Mesothelial cell of epicardium (in vitro differentiated cells): ENCODE results near the gene RNF208. TPM values are rescaled to one million over a fixed set of nuclear protein-coding genes. Genes with fewer than 3 reads are reported as not detected.

ENCODE experiments used
- DNase-seq, 2 experiments: peaks; one replicate each; pipeline ENCODE4 v3.0.0; 2021; ENCODE audit warnings: low spot score in 2 of 2; ENCODE audit not compliant: unreplicated experiment in 2 of 2
- H3K27ac Mint-ChIP-seq: 2 replicates; pipeline ENCODE4 v1.8.0; 2021; ENCODE audit warnings: mixed read lengths
- H3K27me3 Mint-ChIP-seq: 2 replicates; pipeline ENCODE4 v1.8.0; 2021; ENCODE audit warnings: low read depth, mixed read lengths
- H3K36me3 Mint-ChIP-seq: 2 replicates; pipeline ENCODE4 v1.8.0; 2021; ENCODE audit warnings: mixed read lengths
- H3K4me1 Mint-ChIP-seq: 2 replicates; pipeline ENCODE4 v1.8.0; 2021; ENCODE audit warnings: mixed read lengths
- H3K4me3 Mint-ChIP-seq: 2 replicates; pipeline ENCODE4 v1.8.0; 2021; ENCODE audit warnings: mild to moderate bottlenecking, moderate library complexity, mixed read lengths
- H3K9me3 Mint-ChIP-seq: 2 replicates; pipeline ENCODE4 v1.8.0; 2021; ENCODE audit warnings: mixed read lengths
- CTCF ChIP-seq: fragments of 200-600 bp; sonication (generic); IDR thresholded peaks from one replicate; pipeline ENCODE4 v1.5.0; 2021; ENCODE audit warnings: antibody characterized with exemption; ENCODE audit not compliant: unreplicated experiment
- total RNA-seq: library from RNA; stranded (reverse); gene quantifications from 3 replicates; pipeline ENCODE4 v1.2.1, GENCODE V29; 2021

Gene RNF208
- total RNA-seq, 1 donor from 2014 or later = 13.9 TPM

DNA sequence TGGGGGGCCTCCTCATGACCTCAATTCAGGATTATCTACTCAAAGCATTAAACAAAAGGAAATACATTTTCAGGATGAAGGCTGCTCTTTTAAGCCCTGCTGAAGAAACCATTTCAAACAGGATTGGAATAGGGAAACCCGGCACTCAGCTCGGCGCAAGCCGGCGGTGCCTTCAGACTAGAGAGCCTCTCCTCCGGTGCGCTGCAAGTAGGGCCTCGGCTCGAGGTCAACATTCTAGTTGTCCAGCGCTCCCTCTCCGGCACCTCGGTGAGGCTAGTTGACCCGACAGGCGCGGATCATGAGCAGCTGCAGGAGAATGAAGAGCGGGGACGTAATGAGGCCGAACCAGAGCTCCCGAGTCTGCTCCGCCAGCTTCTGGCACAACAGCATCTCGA, 17.3 kb downstream of the RNF208 start:
- Mint-ChIP-seq H3K27me3 (no peaks in the 10 kb centered on the region), H3K27ac (peak overlapping the region; percentile 96), H3K4me1 (peaks cover 37% of the 10 kb centered on the region), H3K9me3 (no peaks in the 10 kb centered on the region), H3K4me3 (peak overlapping the region; percentile 95), H3K36me3 (peaks cover 8% of the 10 kb centered on the region)
- no peak for TF ChIP-seq CTCF
- DNase-seq = no peak

DNA sequence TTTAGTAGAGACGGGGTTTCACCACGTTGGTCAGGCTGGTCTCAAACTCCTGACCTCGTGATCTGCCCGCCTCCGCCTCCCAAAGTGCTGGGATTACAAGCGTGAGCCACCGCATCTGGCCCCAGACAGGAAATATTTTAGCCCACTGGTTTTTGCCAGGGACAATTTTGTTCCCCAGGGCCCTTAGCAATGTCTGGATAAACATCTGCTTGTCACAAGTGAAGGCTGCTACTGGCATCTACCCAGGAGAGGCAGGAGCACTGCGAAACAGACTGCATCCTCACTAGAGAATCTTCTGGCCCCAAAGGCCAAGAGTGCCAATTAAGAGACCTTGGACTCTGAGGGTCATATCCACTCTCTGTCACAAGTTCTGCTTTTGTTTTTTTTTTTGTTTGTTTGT, 19.1 kb downstream of the RNF208 start:
- Mint-ChIP-seq H3K9me3 (no peaks in the 10 kb centered on the region), H3K4me3 (peak overlapping the region; percentile 13), H3K4me1 (peaks cover 49% of the 10 kb centered on the region), H3K36me3 (peaks cover 5% of the 10 kb centered on the region), H3K27ac (no peak overlapping the region), H3K27me3 (no peaks in the 10 kb centered on the region)
- no peak for TF ChIP-seq CTCF
- no peak for DNase-seq

DNA sequence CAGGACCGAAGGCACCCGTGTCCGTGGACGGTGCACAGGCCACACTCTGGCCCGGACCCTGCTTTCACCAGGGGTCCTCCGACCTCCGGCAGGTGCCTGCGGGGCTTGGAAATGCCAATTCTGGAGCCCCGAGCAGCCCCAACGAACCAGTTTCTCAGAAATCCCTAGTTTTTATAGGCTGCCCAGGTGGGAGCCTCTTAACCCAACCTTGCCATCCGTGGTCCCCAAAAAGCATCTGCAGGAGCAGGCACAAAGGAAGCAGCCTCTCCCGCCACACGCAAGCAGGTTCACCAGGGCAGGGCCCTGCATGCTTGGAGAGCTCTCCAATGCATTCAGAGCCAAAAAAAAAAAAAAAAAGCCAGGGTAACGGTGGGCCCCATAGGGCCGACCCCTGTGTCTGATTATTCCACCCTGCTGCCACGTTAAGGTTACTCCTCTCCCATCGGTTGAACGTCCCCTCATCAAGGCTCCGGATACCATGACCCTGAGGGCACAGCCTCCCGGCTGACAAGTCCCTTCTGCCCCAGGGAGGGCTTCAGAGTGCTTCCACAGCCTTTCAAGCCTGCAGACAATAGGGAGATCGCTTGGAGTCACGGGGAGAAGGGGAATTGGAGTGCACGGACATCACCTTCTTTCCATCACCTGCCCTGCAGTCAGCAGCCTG, 20.7 kb downstream of the RNF208 start:
- no peak for TF ChIP-seq CTCF
- H3K27me3 Mint-ChIP-seq = no peaks in the 10 kb centered on the region
- H3K4me3 Mint-ChIP-seq = peak overlapping the region; percentile 75
- no peaks in the 10 kb centered on the region for H3K9me3 Mint-ChIP-seq
- no peak for DNase-seq
- H3K36me3 Mint-ChIP-seq = no peaks in the 10 kb centered on the region
- peaks cover 43% of the 10 kb centered on the region for H3K4me1 Mint-ChIP-seq
- H3K27ac Mint-ChIP-seq = peak overlapping the region; percentile 79

DNA sequence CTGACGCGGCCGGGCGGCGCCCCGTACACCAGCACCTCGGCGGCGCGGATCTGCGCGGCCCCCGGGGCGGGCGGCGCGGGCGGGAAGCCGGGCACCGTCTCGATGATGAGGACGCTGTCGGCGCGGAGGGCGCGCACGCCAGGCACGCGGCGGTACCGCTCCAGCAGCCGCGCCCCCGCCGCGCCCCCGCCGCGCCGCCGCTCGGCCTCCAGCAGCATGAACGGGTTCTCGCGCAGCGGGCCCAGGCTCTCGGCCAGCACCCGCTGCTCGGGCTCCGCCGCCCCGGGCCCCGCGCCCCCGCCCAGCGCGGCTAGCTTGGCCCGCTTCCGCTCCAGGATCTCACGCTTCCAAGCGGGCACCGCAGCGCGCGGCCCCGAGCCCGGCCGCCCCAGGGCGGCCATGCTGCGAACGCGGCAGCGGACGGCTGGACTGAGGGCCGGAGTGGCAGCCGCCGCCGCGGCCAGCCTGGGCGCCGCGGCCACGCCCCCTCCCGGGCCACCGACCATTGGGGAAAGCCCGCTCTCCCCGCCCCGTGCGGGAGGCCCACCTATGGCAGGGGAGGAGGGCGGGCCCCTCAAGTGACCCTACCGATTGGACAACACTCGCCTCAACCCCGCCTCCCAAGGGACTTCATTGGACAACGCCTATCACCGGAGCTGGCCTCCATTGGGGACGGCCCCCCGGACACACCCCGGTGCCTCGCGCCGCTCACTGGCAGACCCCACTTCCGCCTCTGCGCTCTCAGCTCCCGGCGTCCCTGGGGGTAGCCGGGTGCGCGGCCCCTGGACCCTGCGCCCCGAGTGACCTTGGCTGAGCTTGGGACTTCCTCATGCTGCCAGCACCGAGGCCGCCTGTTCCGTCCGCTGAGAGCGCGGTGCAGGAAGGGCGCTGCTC, 21.5 kb downstream of the RNF208 start, which contains the start of gene TPRN:
Gene TPRN, minus strand, starts transcription at position 431 of the 894 bp plus-strand sequence. Its CDS starts 30 bp downstream, at position 401.
- Mint-ChIP-seq H3K27ac (peak within 1 kb of the TSS; percentile 82), H3K27me3 (no peaks in the 10 kb centered on the region), H3K4me3 (peak within 1 kb of the TSS; percentile 83), H3K4me1 (peaks cover 37% of the 10 kb centered on the region), H3K36me3 (no peaks in the 10 kb centered on the region), H3K9me3 (no peaks in the 10 kb centered on the region)
- TF ChIP-seq CTCF = no peak
- peak; percentile 98 to 99 for DNase-seq

- no peak for DNase-seq
- H3K27ac Mint-ChIP-seq = peak overlapping the region; percentile 82
Measured at GRCh38 chr9:137199411-137200121, 22.5 kb downstream of the RNF208 start.

More at GRCh38 chr9:137199411-137200121, 22.5 kb downstream of the RNF208 start:
- no peaks in the 10 kb centered on the region for H3K27me3 Mint-ChIP-seq
- no peaks in the 10 kb centered on the region for H3K9me3 Mint-ChIP-seq
- peak overlapping the region; percentile 83 for H3K4me3 Mint-ChIP-seq
- H3K4me1 Mint-ChIP-seq = peaks cover 41% of the 10 kb centered on the region
- no peaks in the 10 kb centered on the region for H3K36me3 Mint-ChIP-seq
- TF ChIP-seq CTCF = no peak
